Chondrocyte (in vitro differentiated cells): ENCODE results near the gene HMBS. TPM values are rescaled to one million over a fixed set of nuclear protein-coding genes. Genes with fewer than 3 reads are reported as not detected.

Source experiments
- DNase-seq: peaks from one replicate; pipeline ENCODE4 v3.0.0; 2021; ENCODE audit warnings: mixed read lengths, low spot score
- H3K27ac Mint-ChIP-seq: one replicate; pipeline ENCODE4 v1.8.0; 2021; ENCODE audit warnings: mild to moderate bottlenecking, moderate library complexity, mixed read lengths; ENCODE audit not compliant: unreplicated experiment
- H3K27me3 Mint-ChIP-seq: 2 replicates; pipeline ENCODE4 v1.8.0; 2021; ENCODE audit warnings: low read depth, mixed read lengths
- H3K36me3 Mint-ChIP-seq: 2 replicates; pipeline ENCODE4 v1.8.0; 2021; ENCODE audit warnings: low read depth, mixed read lengths
- H3K4me1 Mint-ChIP-seq: 2 replicates; pipeline ENCODE4 v1.8.0; 2021; ENCODE audit warnings: low read depth, mild to moderate bottlenecking, mixed read lengths
- H3K4me3 Mint-ChIP-seq: one replicate; pipeline ENCODE4 v1.8.0; 2021; ENCODE audit warnings: mild to moderate bottlenecking, moderate library complexity, mixed read lengths; ENCODE audit not compliant: unreplicated experiment
- H3K9me3 Mint-ChIP-seq: 2 replicates; pipeline ENCODE4 v1.8.0; 2021; ENCODE audit warnings: low read depth, mixed read lengths
- CTCF ChIP-seq: fragments of 200-600 bp; sonication (generic); IDR thresholded peaks from 2 replicates; pipeline ENCODE4 v1.5.0; 2021; ENCODE audit warnings: antibody characterized with exemption, mild to moderate bottlenecking, moderate library complexity
- total RNA-seq: library from RNA; stranded (reverse); gene quantifications from 3 replicates; pipeline ENCODE4 v1.2.1, GENCODE V29; 2021

Gene HMBS
- total RNA-seq, 1 donor from 2014 or later: 16.1 TPM

GRCh38 chr11:119112314-119113020, 27.8 kb downstream of the HMBS start:
- Mint-ChIP-seq H3K4me3 (no peak overlapping the region), H3K9me3 (no peaks in the 10 kb centered on the region), H3K27me3 (no peaks in the 10 kb centered on the region), H3K4me1 (peaks cover 18% of the 10 kb centered on the region), H3K36me3 (peaks cover 18% of the 10 kb centered on the region), H3K27ac (no peak overlapping the region)
- TF ChIP-seq CTCF: no peak
- DNase-seq: no peak

- no peak for TF ChIP-seq CTCF
- H3K27me3 Mint-ChIP-seq: no peaks in the 10 kb centered on the region
- H3K4me1 Mint-ChIP-seq: peaks cover 10% of the 10 kb centered on the region
- H3K36me3 Mint-ChIP-seq: peaks cover 18% of the 10 kb centered on the region
- H3K27ac Mint-ChIP-seq: no peak overlapping the region
- no peak for DNase-seq
- H3K4me3 Mint-ChIP-seq: no peak overlapping the region
- no peaks in the 10 kb centered on the region for H3K9me3 Mint-ChIP-seq
These were observed 29.0 kb downstream of the HMBS start for GRCh38 chr11:119113716-119114115.

GRCh38 chr11:119114351-119114750, 29.7 kb downstream of the HMBS start:
- peaks cover 18% of the 10 kb centered on the region for H3K36me3 Mint-ChIP-seq
- DNase-seq: no peak
- TF ChIP-seq CTCF: no peak
- no peaks in the 10 kb centered on the region for H3K27me3 Mint-ChIP-seq
- H3K4me1 Mint-ChIP-seq: peaks cover 4% of the 10 kb centered on the region
- H3K27ac Mint-ChIP-seq: no peak overlapping the region
- no peaks in the 10 kb centered on the region for H3K9me3 Mint-ChIP-seq
- no peak overlapping the region for H3K4me3 Mint-ChIP-seq

GRCh38 chr11:119115484-119116234, 31.0 kb downstream of the HMBS start:
- H3K4me3 Mint-ChIP-seq: no peak overlapping the region

GRCh38 chr11:119116235-119116594, 31.5 kb downstream of the HMBS start:
- no peak for TF ChIP-seq CTCF
- no peak for DNase-seq
- H3K36me3 Mint-ChIP-seq: peaks cover 18% of the 10 kb centered on the region
- no peak overlapping the region for H3K4me3 Mint-ChIP-seq
- peaks cover 10% of the 10 kb centered on the region for H3K4me1 Mint-ChIP-seq
- no peaks in the 10 kb centered on the region for H3K27me3 Mint-ChIP-seq
- no peaks in the 10 kb centered on the region for H3K9me3 Mint-ChIP-seq
- H3K27ac Mint-ChIP-seq: no peak overlapping the region

More at GRCh38 chr11:119115484-119116234, 31.0 kb downstream of the HMBS start:
- no peak for TF ChIP-seq CTCF
- H3K9me3 Mint-ChIP-seq: no peaks in the 10 kb centered on the region
- no peak for DNase-seq
- no peaks in the 10 kb centered on the region for H3K27me3 Mint-ChIP-seq
- no peak overlapping the region for H3K27ac Mint-ChIP-seq
- H3K36me3 Mint-ChIP-seq: peaks cover 18% of the 10 kb centered on the region
- H3K4me1 Mint-ChIP-seq: peaks cover 5% of the 10 kb centered on the region
